ENCODE results near the gene FRMPD2.

GRCh38 chr10:48274636-48275035 is at the start of gene FRMPD2:
- TF ChIP-seq USF2 (CRISPR knock-in tag; IDR thresholded peaks at IDR 0.05) = no peak
- no peak for TF ChIP-seq ZNF232 (CRISPR knock-in tag; IDR thresholded peaks at IDR 0.05)
- TF ChIP-seq CTCF (IDR thresholded peaks at IDR 0.05) = no peak
- no peak for TF ChIP-seq ATF2 (CRISPR knock-in tag; IDR thresholded peaks at IDR 0.05; ENCODE audit: borderline replicate concordance, low read depth)
- no peak for TF ChIP-seq NFE2L1 (CRISPR knock-in tag; IDR thresholded peaks at IDR 0.05)
- no peak for TF ChIP-seq ATF6 (CRISPR knock-in tag; IDR thresholded peaks at IDR 0.05)

Measured in WTC11 (cell line).